Neural crest cell (in vitro differentiated cells): ENCODE data around the gene VMAC. TPM values are rescaled to one million over a fixed set of nuclear protein-coding genes. Genes with fewer than 3 reads are reported as not detected.
A peak's percentile ranks its signal among the peaks of the same experiment; 100 is the strongest.

Experiments
- DNase-seq: peaks from one replicate; pipeline ENCODE4 v3.0.0; 2021; ENCODE audit warnings: low read depth, mixed read lengths, low spot score
- H3K27ac Mint-ChIP-seq: one replicate; pipeline ENCODE4 v1.8.0; 2021; ENCODE audit warnings: mild to moderate bottlenecking, mixed read lengths; ENCODE audit not compliant: unreplicated experiment
- H3K27me3 Mint-ChIP-seq: 2 replicates; pipeline ENCODE4 v1.8.0; 2021; ENCODE audit warnings: low read depth, mild to moderate bottlenecking, mixed read lengths
- H3K36me3 Mint-ChIP-seq: 2 replicates; pipeline ENCODE4 v1.8.0; 2021; ENCODE audit warnings: low read depth, mild to moderate bottlenecking, mixed read lengths
- H3K4me1 Mint-ChIP-seq: 2 replicates; pipeline ENCODE4 v1.8.0; 2021; ENCODE audit warnings: mixed read lengths
- H3K4me3 Mint-ChIP-seq: one replicate; pipeline ENCODE4 v1.8.0; 2021; ENCODE audit warnings: mild to moderate bottlenecking, mixed read lengths
- H3K9me3 Mint-ChIP-seq: 2 replicates; pipeline ENCODE4 v1.8.0; 2021; ENCODE audit warnings: mixed read lengths
- CTCF ChIP-seq: fragments of 200-600 bp; sonication (generic); conservative IDR thresholded peaks from 2 replicates; pipeline ENCODE4 v1.5.0; 2021; ENCODE audit warnings: antibody characterized with exemption, mild to moderate bottlenecking
- total RNA-seq: library from RNA; stranded (reverse); gene quantifications from 2 replicates; pipeline ENCODE4 v1.2.1, GENCODE V29; 2021

Gene VMAC
- total RNA-seq, 1 donor from 2014 or later = 0.89 TPM

- Mint-ChIP-seq H3K36me3 (no peaks in the 10 kb centered on the region), H3K4me3 (no peak overlapping the region), H3K9me3 (no peaks in the 10 kb centered on the region), H3K27me3 (no peaks in the 10 kb centered on the region), H3K4me1 (peaks cover 72% of the 10 kb centered on the region), H3K27ac (peak overlapping the region; percentile 21)
- no peak for TF ChIP-seq CTCF
- DNase-seq = no peak
These were observed 54.1 kb downstream of the VMAC start for GRCh38 chr19:5958851-5959122.

GRCh38 chr19:5959260-5960004 is 54.8 kb downstream of the VMAC start:
- H3K4me1 Mint-ChIP-seq = peaks cover 65% of the 10 kb centered on the region
- H3K27ac Mint-ChIP-seq = peak overlapping the region; percentile 21
- no peak for DNase-seq
- no peak overlapping the region for H3K4me3 Mint-ChIP-seq
- H3K36me3 Mint-ChIP-seq = no peaks in the 10 kb centered on the region
- TF ChIP-seq CTCF = no peak
- no peaks in the 10 kb centered on the region for H3K9me3 Mint-ChIP-seq
- H3K27me3 Mint-ChIP-seq = no peaks in the 10 kb centered on the region

Other genes starting within 250 kb of the VMAC start
- 23.2 and 25.6 TPM in 2 replicates for gene MICOS13, start 224.4 kb upstream of the VMAC start, total RNA-seq
- 16.0 and 21.7 TPM in 2 replicates for gene HSD11B1L, start 223.8 kb upstream of the VMAC start, total RNA-seq
- gene RPL36, start 214.6 kb upstream of the VMAC start, total RNA-seq = 1,029 and 1,097 TPM in 2 replicates
- gene LONP1, start 184.7 kb upstream of the VMAC start, total RNA-seq = 89.9 and 93.2 TPM in 2 replicates
- gene CATSPERD, start 184.2 kb upstream of the VMAC start, total RNA-seq = not detected in 2 replicates
- 6.7 and 6.8 TPM in 2 replicates for gene PRR22, start 120.1 kb upstream of the VMAC start, total RNA-seq
- 65.1 and 67.2 TPM in 2 replicates for gene DUS3L, start 113.7 kb upstream of the VMAC start, total RNA-seq
- 4.4 and 4.8 TPM in 2 replicates for gene NRTN, start 99.8 kb upstream of the VMAC start, total RNA-seq
- not detected in 2 replicates for gene FUT6, start 65.2 kb upstream of the VMAC start, total RNA-seq
- gene FUT3, start 53.4 kb upstream of the VMAC start, total RNA-seq = not detected in 2 replicates
- gene FUT5, start 34.3 kb upstream of the VMAC start, total RNA-seq = not detected in 2 replicates
- gene NDUFA11, start 1.1 kb upstream of the VMAC start, total RNA-seq = 230 and 239 TPM in 2 replicates
- gene CAPS, start 9.4 kb downstream of the VMAC start, total RNA-seq = 1.6 and 2.6 TPM in 2 replicates
- gene RANBP3, start 73.3 kb downstream of the VMAC start, total RNA-seq = 121 and 122 TPM in 2 replicates
- 17.2 and 19.2 TPM in 2 replicates for gene RFX2, start 205.6 kb downstream of the VMAC start, total RNA-seq
- gene ACSBG2, start 230.8 kb downstream of the VMAC start, total RNA-seq = not detected in 2 replicates